HL-60 (cell line): ENCODE data around the gene DNAH14.

Source experiments
- GABPA ChIP-seq: IDR thresholded peaks from 2 replicates; pipeline ENCODE4 v1.6.1; 2012; ENCODE audit warnings: low read depth
- POLR2AphosphoS5 ChIP-seq: IDR thresholded peaks from 2 replicates; pipeline ENCODE4 v1.6.1; 2012; ENCODE audit warnings: low read depth
- TF ChIP-seq, protein P1 (sequence below): IDR thresholded peaks from 2 replicates; pipeline ENCODE4 v1.6.1; 2012; ENCODE audit warnings: low read depth; ENCODE audit not compliant: insufficient replicate concordance
- TF ChIP-seq, protein P2 (sequence below): IDR thresholded peaks from one replicate; pipeline ENCODE4 v1.5.1; 2011; ENCODE audit warnings: low read length, control low read depth, inconsistent platforms; ENCODE audit not compliant: insufficient read depth

DNA sequence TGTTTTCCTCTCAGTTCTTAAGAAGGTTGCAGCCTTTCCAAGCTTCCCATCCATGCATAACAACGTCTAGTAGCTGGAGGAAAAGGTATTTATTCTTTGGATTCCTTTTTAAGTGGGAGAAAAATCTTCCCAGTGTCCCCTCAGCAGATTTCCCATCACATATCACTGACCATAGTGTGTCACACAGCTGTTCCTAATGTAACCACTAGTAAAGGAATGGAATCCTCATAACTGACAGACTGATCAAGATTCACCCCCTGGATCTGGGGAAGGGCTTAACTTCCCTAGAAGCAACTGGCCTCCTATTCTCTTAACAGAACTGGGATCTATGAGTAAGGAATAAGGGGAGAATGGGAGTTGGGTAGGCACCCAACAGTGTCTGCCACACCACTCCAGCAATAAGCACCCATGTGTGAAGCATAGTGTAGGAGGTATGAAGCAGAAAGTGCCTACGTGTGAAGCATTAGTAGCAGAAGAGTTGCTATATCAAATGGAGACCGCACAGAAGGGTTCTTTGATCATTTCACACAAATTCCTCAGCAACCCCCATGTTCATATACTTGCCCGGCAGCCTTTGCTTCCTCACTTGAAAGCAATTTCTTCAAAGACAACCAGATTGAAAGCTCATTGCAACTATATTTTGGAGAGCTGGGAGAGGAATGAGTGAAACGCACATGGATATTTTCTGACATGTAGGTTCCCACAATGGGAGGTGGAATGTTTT, 28.2 kb upstream of the DNAH14 start:
- no peak for TF ChIP-seq GABPA
- TF ChIP-seq, protein P1, sequence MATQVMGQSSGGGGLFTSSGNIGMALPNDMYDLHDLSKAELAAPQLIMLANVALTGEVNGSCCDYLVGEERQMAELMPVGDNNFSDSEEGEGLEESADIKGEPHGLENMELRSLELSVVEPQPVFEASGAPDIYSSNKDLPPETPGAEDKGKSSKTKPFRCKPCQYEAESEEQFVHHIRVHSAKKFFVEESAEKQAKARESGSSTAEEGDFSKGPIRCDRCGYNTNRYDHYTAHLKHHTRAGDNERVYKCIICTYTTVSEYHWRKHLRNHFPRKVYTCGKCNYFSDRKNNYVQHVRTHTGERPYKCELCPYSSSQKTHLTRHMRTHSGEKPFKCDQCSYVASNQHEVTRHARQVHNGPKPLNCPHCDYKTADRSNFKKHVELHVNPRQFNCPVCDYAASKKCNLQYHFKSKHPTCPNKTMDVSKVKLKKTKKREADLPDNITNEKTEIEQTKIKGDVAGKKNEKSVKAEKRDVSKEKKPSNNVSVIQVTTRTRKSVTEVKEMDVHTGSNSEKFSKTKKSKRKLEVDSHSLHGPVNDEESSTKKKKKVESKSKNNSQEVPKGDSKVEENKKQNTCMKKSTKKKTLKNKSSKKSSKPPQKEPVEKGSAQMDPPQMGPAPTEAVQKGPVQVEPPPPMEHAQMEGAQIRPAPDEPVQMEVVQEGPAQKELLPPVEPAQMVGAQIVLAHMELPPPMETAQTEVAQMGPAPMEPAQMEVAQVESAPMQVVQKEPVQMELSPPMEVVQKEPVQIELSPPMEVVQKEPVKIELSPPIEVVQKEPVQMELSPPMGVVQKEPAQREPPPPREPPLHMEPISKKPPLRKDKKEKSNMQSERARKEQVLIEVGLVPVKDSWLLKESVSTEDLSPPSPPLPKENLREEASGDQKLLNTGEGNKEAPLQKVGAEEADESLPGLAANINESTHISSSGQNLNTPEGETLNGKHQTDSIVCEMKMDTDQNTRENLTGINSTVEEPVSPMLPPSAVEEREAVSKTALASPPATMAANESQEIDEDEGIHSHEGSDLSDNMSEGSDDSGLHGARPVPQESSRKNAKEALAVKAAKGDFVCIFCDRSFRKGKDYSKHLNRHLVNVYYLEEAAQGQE, result no peak
- TF ChIP-seq, protein P2, sequence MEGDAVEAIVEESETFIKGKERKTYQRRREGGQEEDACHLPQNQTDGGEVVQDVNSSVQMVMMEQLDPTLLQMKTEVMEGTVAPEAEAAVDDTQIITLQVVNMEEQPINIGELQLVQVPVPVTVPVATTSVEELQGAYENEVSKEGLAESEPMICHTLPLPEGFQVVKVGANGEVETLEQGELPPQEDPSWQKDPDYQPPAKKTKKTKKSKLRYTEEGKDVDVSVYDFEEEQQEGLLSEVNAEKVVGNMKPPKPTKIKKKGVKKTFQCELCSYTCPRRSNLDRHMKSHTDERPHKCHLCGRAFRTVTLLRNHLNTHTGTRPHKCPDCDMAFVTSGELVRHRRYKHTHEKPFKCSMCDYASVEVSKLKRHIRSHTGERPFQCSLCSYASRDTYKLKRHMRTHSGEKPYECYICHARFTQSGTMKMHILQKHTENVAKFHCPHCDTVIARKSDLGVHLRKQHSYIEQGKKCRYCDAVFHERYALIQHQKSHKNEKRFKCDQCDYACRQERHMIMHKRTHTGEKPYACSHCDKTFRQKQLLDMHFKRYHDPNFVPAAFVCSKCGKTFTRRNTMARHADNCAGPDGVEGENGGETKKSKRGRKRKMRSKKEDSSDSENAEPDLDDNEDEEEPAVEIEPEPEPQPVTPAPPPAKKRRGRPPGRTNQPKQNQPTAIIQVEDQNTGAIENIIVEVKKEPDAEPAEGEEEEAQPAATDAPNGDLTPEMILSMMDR, result no peak
- no peak for TF ChIP-seq POLR2AphosphoS5
